Measurements from ENCODE around the gene ZNF618.

DNA sequence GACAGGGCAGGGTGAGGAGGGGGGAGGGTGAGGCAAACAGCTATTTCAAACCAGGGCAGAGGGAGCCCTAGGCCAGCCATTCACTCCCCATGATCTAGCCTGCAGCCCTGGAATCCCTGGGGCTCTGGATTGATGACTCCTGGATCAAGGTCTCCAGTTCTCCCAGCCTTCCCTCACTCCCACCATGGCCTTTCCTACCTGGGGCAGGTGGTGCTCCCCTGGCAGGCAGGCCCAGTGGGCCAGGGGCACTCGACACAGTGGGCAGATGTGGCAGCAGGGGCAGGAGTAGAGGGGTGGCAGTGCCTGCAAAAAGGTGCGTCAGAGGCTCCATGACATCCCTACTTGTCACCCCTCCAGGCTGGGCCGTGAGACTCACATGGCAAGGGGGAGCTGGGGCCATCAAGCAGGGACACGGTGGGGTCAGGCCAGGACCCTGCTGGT, 216.9 kb downstream of the ZNF618 start:
- TF ChIP-seq, protein P1, sequence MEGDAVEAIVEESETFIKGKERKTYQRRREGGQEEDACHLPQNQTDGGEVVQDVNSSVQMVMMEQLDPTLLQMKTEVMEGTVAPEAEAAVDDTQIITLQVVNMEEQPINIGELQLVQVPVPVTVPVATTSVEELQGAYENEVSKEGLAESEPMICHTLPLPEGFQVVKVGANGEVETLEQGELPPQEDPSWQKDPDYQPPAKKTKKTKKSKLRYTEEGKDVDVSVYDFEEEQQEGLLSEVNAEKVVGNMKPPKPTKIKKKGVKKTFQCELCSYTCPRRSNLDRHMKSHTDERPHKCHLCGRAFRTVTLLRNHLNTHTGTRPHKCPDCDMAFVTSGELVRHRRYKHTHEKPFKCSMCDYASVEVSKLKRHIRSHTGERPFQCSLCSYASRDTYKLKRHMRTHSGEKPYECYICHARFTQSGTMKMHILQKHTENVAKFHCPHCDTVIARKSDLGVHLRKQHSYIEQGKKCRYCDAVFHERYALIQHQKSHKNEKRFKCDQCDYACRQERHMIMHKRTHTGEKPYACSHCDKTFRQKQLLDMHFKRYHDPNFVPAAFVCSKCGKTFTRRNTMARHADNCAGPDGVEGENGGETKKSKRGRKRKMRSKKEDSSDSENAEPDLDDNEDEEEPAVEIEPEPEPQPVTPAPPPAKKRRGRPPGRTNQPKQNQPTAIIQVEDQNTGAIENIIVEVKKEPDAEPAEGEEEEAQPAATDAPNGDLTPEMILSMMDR (IDR thresholded peaks at IDR 0.05) = no peak
- TF ChIP-seq POLR2A (IDR thresholded peaks at IDR 0.05) = no peak
